MM.1S (cell line): Measurements from ENCODE around the gene TAF11L10.
"Not testable (repeated sequence)": the region's sequence is repeated elsewhere in the genome, so short reads cannot be mapped to it uniquely, and the experiment has no call there.

Source experiments
- EZH2 ChIP-seq: fragments of 300-600 bp; sonication (generic); optimal IDR thresholded peaks from 2 replicates; pipeline ENCODE3; 2017; ENCODE audit warnings: low read depth, mild to moderate bottlenecking, antibody characterized with exemption, low read length, mixed read lengths
- EZH2phosphoT487 ChIP-seq: fragments of 300-600 bp; sonication (generic); IDR thresholded peaks from 2 replicates; pipeline ENCODE4 v1.6.1; 2018; ENCODE audit warnings: antibody characterized with exemption, low read length
- TF ChIP-seq, protein P1 (sequence below): fragments of 300-600 bp; sonication (generic); IDR thresholded peaks from 2 replicates; pipeline ENCODE4 v1.5.1; 2016; ENCODE audit warnings: antibody characterized with exemption, low read length, mixed read lengths

DNA sequence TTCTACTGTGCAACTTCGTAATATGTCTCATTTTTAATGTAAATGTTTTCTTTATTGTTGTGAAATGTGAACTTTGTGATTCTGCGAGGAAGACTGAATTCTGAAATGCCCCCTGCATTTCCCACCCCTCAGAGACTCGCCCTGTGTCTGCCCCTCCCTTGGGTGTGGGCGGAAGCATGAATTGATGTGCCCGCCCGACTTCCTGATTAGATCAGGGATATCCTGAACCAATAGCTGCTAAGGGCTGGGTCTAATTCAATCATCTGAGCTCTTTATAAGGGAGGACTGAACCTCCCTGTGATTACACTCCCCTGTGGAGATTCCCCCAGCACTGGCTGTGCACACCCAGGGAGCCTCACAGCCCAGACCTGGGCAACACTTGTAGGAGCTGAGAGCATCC lies 6.3 kb upstream of the TAF11L10 start, which contains the start of gene TAF11L11:
- TF ChIP-seq, protein P1, sequence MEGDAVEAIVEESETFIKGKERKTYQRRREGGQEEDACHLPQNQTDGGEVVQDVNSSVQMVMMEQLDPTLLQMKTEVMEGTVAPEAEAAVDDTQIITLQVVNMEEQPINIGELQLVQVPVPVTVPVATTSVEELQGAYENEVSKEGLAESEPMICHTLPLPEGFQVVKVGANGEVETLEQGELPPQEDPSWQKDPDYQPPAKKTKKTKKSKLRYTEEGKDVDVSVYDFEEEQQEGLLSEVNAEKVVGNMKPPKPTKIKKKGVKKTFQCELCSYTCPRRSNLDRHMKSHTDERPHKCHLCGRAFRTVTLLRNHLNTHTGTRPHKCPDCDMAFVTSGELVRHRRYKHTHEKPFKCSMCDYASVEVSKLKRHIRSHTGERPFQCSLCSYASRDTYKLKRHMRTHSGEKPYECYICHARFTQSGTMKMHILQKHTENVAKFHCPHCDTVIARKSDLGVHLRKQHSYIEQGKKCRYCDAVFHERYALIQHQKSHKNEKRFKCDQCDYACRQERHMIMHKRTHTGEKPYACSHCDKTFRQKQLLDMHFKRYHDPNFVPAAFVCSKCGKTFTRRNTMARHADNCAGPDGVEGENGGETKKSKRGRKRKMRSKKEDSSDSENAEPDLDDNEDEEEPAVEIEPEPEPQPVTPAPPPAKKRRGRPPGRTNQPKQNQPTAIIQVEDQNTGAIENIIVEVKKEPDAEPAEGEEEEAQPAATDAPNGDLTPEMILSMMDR: not testable (repeated sequence)
- not testable (repeated sequence) for TF ChIP-seq EZH2phosphoT487, EZH2
